ENCODE measurements around the gene DDHD1.

Gene DDHD1

DNA sequence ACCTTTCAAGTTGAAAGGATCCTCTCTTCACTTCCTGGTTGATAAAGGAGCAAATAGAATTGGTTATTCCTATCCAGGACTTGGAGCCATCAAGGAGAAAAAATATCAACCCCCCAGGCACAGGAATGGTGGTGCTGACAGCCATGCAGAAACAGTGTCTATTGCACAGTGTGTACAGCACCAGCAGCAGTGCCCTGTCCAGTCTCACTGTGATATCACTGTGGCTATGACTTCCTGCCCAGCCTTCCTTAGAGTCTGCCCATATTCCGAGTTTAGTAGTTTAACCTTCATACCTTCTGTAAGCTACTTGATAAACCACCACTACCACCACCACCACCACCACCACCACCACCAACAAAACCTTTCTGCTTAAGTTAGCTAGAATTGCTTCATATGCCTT is 157.1 kb downstream of the DDHD1 start:
- no peak for DNase-seq (ENCODE audit: low read depth in 2 of 2)

DNA sequence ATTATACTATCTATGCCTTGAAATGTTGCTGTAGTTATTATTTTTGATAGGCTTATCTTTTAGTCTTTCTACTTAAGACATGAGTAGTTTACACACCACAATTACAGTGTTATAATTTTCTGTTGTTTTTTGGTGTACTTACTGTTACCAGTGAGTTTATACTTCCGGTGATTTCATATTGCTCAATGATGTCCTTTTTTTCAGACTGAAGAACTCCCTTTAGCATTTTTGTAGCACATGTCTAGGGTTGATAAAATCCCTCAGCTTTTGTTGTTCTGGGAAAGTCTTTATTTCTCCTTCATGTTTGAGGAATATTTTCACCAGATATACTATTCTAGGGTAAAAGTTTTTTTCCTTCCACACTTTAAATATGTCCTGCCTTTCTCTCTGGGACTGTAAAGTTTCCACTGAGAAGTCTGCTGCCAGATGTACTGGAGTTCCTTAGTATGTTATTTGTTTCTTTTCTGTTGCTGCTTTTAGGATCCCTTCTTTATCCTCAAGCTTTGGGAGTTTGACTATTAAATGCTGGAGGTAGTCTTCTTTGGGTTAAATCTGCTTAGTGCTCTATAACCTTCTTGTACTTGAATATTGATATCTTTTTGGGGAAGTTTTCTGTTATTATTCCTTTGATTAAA is 160.8 kb downstream of the DDHD1 start:
- DNase-seq (ENCODE audit: low read depth in 2 of 2), result no peak

DNA sequence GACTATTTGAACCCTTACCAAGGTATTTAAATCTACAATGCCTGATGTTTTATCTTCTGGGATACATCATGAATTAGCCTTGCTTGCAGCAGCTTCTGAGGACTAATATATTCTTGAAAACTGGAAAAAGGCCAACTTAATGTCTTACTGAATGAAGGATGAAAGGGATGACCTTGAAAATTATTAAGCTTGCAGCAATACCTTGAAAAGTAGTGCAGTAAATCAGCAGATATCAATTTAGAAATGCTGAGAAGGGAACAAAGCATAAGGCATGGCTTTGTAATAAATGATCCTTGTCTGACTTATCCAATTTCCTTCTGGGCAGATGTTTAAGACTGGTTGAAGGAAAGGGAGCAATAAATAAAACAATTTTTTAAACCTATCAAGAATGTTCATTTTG is 165.0 kb downstream of the DDHD1 start:
- DNase-seq (ENCODE audit: low read depth in 2 of 2), result no peak

- DNase-seq (ENCODE audit: low read depth in 2 of 2), result no peak
Measured at GRCh38 chr14:52987514-52987913, 165.6 kb downstream of the DDHD1 start.

DNA sequence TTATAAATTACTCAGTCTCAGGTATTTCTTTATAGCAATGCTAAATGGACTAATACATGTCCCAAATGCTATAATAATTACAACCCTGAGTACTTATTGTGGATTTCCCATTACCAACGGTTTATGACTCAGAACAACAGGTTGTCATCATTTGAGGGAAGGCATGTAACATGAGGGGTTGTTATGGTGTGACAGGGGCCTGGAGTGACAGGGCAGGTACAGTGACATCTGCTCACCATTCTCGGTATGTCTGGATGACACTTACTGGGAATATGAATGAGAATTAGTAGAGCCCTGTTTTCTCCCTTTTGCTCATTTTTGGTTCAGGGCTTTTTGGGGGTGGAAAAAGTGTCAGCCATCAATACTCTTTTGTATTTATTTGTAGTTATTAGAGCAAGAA is 166.1 kb downstream of the DDHD1 start:
- DNase-seq (ENCODE audit: low read depth in 2 of 2), result no peak
